ENCODE data around the gene MARVELD1. TPM values are rescaled to one million over a fixed set of nuclear protein-coding genes. Genes with fewer than 3 reads are reported as not detected.

MARVELD1 gene
- total and polyA plus RNA-seq, 2 of the 4 experiments (the other 2 are of a cell fraction): 12.0 to 68.1 TPM

DNA sequence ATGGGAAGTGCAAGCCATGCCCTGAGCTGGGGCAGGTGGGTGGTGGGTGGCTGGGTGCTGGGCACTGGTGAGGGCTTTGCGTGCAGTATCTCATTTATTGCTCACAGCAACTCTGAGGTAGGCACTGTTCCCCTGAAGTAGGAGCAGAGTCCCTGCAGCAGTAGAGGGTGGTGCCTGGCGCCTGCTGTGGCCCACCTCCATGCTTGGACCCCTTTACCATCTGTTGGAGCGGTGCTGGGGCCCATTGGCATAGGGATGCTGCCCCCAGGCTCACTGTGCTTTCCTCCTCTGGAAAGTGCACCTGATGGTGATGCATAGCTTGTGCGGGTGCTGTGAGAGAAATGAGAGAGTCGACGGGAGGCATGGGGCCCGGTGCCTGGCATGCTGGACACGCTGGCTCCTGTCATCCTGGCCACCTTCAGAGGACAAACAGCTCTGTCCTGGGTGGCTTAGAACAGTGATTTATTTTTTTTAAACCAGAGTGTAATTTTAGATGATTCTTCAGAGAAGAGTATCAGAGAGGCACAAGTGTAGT is 47.9 kb downstream of the MARVELD1 start:
- H3K4ac ChIP-seq (ENCODE audit: low read depth, low read length): no peak overlapping the region
- in situ Hi-C loops (cut with MboI; ENCODE audit: low sequenced_read_pairs): no loop called here
- H3K4me2 ChIP-seq (ENCODE audit: low read depth, low read length): no peak overlapping the region
- H2BK120ac ChIP-seq (ENCODE audit: low read depth, low read length): no peak overlapping the region
- H4K91ac ChIP-seq (ENCODE audit: insufficient read depth, low read depth, low read length): no peak overlapping the region
- ChIA-PET POLR2A (ENCODE audit: unreplicated experiment) (no interaction called here), CTCF (no interaction called here)
- ATAC-seq (ENCODE audit: low read depth): no peak
- no peak overlapping the region for H3K18ac ChIP-seq (ENCODE audit: low read depth, low read length)
- no peaks in the 10 kb centered on the region for H3K79me1 ChIP-seq (ENCODE audit: low read depth in 1 of 2, low read length in 2 of 2)
- no peaks in the 10 kb centered on the region for H4K20me1 ChIP-seq (ENCODE audit: insufficient read depth, low read length)
- no peak overlapping the region for H4K5ac ChIP-seq (ENCODE audit: low read depth, low read length)
- DNase-seq: no peak
- H3K23ac ChIP-seq (ENCODE audit: low read depth, low read length): no peak overlapping the region
- no peak overlapping the region for H2AK9ac ChIP-seq (replicated peaks; ENCODE audit: low read depth, low read length, poor library complexity)
- WGBS, 2 experiments (ENCODE audit: extremely low coverage in 2 of 2, insufficient read length in 1 of 2): 96% methylated on average over 4 of the region's 8 CpGs; no CpG with 5 or more reads in 1 of the 2 experiments
- no peak overlapping the region for H3K9ac ChIP-seq (ENCODE audit: low read depth, low read length)
- H2BK15ac ChIP-seq (ENCODE audit: low read depth, low read length): no peak overlapping the region
- H3K9me1 ChIP-seq (ENCODE audit: insufficient read depth, low read length): no peaks in the 10 kb centered on the region
- TF ChIP-seq MAZ (IDR thresholded peaks at IDR 0.05; ENCODE audit: borderline replicate concordance, low read depth, low read length): no peak
- TF ChIP-seq RAD21 (IDR thresholded peaks at IDR 0.05; ENCODE audit: low read length): no peak
- TF ChIP-seq CHD1 (IDR thresholded peaks at IDR 0.05; ENCODE audit: low read depth, low read length): no peak
- no peak for TF ChIP-seq FOS (IDR thresholded peaks at IDR 0.05; ENCODE audit: low read depth, low read length)
- no peak for TF ChIP-seq ELK1 (IDR thresholded peaks at IDR 0.05; ENCODE audit: borderline replicate concordance, low read depth, low read length)
- TF ChIP-seq, protein P1, sequence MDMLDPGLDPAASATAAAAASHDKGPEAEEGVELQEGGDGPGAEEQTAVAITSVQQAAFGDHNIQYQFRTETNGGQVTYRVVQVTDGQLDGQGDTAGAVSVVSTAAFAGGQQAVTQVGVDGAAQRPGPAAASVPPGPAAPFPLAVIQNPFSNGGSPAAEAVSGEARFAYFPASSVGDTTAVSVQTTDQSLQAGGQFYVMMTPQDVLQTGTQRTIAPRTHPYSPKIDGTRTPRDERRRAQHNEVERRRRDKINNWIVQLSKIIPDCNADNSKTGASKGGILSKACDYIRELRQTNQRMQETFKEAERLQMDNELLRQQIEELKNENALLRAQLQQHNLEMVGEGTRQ (IDR thresholded peaks at IDR 0.05; ENCODE audit: low read depth, low read length): no peak
- TF ChIP-seq BHLHE40 (IDR thresholded peaks at IDR 0.05; ENCODE audit: low read depth, low read length): no peak
- TF ChIP-seq, protein P2, sequence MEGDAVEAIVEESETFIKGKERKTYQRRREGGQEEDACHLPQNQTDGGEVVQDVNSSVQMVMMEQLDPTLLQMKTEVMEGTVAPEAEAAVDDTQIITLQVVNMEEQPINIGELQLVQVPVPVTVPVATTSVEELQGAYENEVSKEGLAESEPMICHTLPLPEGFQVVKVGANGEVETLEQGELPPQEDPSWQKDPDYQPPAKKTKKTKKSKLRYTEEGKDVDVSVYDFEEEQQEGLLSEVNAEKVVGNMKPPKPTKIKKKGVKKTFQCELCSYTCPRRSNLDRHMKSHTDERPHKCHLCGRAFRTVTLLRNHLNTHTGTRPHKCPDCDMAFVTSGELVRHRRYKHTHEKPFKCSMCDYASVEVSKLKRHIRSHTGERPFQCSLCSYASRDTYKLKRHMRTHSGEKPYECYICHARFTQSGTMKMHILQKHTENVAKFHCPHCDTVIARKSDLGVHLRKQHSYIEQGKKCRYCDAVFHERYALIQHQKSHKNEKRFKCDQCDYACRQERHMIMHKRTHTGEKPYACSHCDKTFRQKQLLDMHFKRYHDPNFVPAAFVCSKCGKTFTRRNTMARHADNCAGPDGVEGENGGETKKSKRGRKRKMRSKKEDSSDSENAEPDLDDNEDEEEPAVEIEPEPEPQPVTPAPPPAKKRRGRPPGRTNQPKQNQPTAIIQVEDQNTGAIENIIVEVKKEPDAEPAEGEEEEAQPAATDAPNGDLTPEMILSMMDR (conservative IDR thresholded peaks at IDR 0.05; ENCODE audit: low read depth, low read length): no peak
- no peak for TF ChIP-seq MXI1 (IDR thresholded peaks at IDR 0.05; ENCODE audit: borderline replicate concordance, low read depth, low read length)
- TF ChIP-seq MAFK (IDR thresholded peaks at IDR 0.05; ENCODE audit: low read depth, low read length): no peak
- H3K27me3 ChIP-seq (ENCODE audit: control insufficient read depth, insufficient read depth, low read length): no peaks in the 10 kb centered on the region
- no peak overlapping the region for H2BK5ac ChIP-seq (ENCODE audit: low read depth, low read length, poor library complexity, severe bottlenecking)
- no peak overlapping the region for H3K14ac ChIP-seq (replicated peaks; ENCODE audit: low read depth, low read length)
- BruUV-seq (replicated peaks): no TSS peak
- no peak overlapping the region for H4K8ac ChIP-seq (ENCODE audit: low read depth in 2 of 2, low read length in 2 of 2)
- H2BK20ac ChIP-seq (ENCODE audit: low read depth, low read length): no peak overlapping the region
- intact Hi-C loops (cut with micrococcal nuclease): no loop called here
- H2AK5ac ChIP-seq (ENCODE audit: low read depth, low read length): no peak overlapping the region
- H3K56ac ChIP-seq (ENCODE audit: extremely low read depth, insufficient read depth, low read length): no peak overlapping the region
- H3K4me1 ChIP-seq (ENCODE audit: control insufficient read depth, insufficient read depth, low read length): no peaks in the 10 kb centered on the region
- no peak overlapping the region for H2AFZ ChIP-seq (replicated peaks; ENCODE audit: low read length, poor library complexity)
- H3K27ac ChIP-seq (ENCODE audit: insufficient read depth, low read length): no peak overlapping the region
- no peaks in the 10 kb centered on the region for H3K9me3 ChIP-seq (ENCODE audit: control insufficient read depth, insufficient read depth, low read length)
- no peak overlapping the region for H3K4me3 ChIP-seq (ENCODE audit: insufficient read depth, low read depth, low read length)
- H3K36me3 ChIP-seq (ENCODE audit: control insufficient read depth, insufficient read depth, low read length): peaks cover 34% of the 10 kb centered on the region
- dilution Hi-C loops (cut with HindIII; ENCODE audit: low sequenced_read_pairs, unreplicated experiment): no loop called here

All from IMR-90 (cell line).